Fibroblast of skin of back (primary cell): ENCODE results near the gene NTRK2.

Experiments used
- DNase-seq: peaks from one replicate; pipeline ENCODE4 v3.0.0-alpha.2; 2013

The NTRK2 gene

GRCh38 chr9:84681516-84682285 lies 12.2 kb downstream of the NTRK2 start:
- no peak for DNase-seq

DNA sequence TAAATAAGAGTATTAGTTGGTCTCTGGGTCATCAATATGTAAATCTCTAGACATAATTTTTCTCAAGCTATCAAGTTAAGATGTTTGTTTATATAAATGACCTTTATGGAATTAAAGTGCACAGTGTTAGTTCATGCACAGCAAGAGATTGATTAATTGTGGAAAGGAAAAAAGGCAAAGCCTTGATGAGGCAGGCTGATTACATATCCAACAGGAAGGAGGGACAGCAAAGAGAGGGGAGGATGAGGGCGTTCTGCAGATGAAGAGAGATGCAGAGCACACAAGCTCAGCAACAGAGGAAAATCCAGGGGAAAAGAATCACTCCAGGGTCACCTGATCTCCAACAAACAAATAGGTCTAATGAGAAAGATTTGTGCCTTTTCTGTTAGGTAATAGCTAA lies 16.5 kb downstream of the NTRK2 start:
- no peak for DNase-seq

DNA sequence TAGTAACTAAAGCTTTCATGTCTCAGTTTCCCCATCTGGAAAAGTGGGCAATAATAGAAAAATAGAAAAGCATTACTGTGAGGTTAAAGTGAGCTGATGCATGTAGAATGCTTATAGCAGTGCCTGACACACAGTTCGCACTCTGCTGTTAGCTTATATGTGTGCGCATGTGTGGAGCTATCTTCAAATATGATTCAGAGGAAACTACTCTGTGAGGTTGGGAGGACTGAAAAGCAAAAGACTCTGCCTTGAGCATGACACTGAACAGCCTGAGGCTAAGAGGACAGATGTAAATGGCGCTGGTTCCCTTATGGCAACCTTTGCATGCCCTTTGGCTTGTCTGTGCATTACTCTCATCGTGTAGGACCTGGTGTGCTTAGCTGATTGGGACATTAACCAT lies 19.4 kb downstream of the NTRK2 start:
- DNase-seq: no peak

DNA sequence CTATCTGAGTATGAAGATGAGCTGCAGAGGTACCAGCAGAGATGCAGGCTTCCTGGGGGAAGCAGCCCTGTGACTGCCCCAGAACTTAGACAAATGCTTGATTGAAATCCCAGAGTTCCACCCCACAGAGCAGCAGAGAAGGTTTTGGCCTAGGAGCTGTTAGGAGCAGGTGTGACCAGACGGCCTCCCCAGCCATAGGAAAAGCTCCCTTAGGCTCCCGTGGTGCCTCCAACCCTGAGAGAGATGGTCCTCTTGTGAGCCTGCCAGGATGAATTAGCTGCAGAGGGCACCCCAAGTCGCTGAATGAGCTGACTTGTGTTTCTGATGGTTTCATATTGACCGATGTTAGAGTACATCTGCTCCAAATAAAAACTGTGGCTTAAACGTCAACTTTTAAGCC lies 22.1 kb downstream of the NTRK2 start:
- DNase-seq: no peak

DNA sequence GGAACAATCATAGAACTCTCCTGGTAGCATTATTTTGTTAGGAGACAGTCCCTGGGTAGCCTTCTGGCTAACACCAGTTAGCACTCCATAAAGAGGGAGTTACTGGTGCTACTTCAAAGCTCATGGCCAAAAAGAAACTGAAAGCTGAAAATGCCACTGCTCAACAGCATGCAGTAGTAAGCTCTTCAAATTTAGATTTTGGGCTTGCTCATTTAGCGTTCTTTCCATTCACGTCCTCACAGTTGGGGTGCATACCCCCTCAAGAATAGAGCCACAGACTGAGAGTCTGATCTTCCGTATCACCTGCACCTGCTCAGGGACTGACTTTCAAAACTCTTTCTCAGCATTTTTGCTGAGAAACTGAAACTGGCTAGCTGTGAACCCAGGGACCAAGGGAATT lies 24.7 kb downstream of the NTRK2 start:
- DNase-seq: no peak

DNA sequence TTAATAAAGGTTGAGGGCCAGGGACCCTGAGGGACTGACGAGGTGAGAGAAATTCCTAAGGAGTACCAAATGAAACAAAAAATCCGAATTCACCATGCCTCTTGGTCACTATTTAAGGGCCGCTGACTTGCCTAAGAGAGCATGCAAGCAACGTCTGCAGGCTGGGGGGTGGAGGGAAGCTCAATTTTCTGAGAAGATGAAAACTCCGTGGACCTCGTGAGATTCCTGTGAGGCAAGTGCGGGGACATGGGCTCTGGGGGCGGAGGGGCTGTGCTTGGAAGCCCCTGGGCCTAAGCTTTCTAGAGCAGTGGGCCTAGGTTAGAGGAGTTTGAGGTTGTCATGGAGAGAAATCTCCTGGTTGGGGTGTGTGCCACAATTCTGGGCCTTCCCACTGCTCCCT lies 27.5 kb downstream of the NTRK2 start:
- DNase-seq: no peak

DNA sequence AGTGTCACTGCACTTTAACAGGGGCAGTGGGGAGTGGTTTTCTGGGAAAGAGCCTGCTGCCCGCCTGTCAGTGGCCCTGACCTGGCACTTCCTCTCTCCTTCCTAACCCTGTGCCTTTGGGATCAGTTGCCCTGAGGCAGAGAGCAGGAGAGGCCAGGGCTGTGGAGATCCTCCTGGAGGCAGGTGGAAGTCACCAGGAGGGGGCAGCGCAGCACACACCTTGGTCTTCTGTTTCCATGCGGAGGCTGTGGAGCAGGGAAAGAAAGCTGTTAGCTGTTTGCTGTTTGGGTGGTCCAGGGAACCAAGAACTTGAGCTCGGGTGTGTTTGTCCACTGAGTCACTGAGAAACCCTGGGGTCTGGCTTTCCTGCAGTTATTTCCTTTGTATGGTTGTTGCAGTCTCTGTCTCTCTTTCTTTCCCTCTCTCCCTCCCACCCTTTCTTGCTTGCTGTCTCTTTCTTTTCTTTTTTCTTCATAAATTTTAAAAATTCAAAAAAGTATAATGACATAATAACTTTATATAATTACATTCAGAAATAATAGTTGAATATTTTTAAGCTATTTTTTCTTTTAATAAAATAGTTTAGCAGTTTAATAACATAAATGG lies 28.1 kb downstream of the NTRK2 start:
- peak; percentile 91 for DNase-seq

GRCh38 chr9:84698323-84698722 lies 28.8 kb downstream of the NTRK2 start:
- no peak for DNase-seq

GRCh38 chr9:84699984-84700383 lies 30.5 kb downstream of the NTRK2 start:
- peak; percentile 85 for DNase-seq

DNA sequence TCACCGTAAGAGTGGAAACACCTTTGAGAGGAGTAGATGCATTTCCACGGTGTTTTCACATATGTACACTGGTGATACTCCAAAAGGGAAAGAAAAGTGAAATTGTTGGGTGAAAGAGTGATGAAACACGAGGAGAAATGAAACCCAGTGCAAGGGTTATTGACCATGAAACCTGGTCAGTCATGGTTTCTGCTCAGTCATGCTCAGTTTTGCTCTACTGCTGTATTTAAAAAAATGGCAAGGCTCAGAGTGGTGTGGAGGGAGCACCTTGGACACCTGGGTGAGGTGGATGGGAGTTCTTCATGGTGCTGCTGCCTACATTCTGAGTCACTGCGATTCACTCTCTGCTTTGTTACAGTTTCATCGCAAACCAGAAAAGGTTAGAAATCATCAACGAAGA lies 32.3 kb downstream of the NTRK2 start:
- no peak for DNase-seq

GRCh38 chr9:84702471-84702870 lies 32.9 kb downstream of the NTRK2 start:
- no peak for DNase-seq

DNA sequence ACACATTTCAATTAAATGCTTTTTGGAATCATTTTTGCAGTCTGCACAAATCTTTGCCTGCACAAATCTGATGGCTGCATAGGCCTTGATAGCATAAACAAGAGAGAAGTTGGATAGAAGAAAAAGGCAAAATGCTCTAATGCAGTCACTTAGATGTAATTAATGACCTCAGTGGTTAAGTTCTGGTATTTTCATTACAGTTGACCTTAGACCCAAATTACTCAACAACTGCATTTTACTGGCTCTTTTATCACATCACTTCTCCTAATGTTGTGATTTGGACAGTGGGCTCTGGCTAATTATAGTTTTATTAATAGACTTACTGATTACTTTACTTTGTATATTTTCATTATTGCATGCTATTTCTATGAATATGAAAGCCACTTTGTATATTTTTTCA lies 34.3 kb downstream of the NTRK2 start:
- DNase-seq: no peak

GRCh38 chr9:84705128-84705527 lies 35.6 kb downstream of the NTRK2 start:
- no peak for DNase-seq

- DNase-seq: no peak
Measured at GRCh38 chr9:84708400-84708799, 38.9 kb downstream of the NTRK2 start.

- DNase-seq: peak; percentile 47
Measured at GRCh38 chr9:84709056-84709455, 39.5 kb downstream of the NTRK2 start.

GRCh38 chr9:84710701-84711397 lies 41.3 kb downstream of the NTRK2 start:
- DNase-seq: no peak

DNA sequence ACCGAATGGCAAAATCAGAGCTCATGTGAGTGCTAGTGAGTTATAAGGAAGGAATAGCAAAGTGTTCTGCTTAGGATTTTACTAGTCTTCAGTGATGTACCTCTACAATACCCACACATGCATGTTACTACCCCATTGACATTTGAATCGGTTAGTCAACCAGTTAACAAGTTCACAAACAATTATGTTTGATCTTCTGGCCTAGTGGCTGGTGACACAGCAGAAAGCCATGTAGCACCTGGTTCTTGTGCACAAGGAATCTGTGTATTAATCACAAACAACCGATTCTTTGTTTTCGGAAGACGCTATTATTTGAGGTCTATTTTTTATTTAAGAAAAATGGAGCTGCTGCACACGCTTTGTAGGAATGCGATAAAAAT lies 41.9 kb downstream of the NTRK2 start:
- DNase-seq: no peak

- DNase-seq: peak; percentile 86
Measured at GRCh38 chr9:84711936-84712335, 42.4 kb downstream of the NTRK2 start.

- DNase-seq: no peak
Measured at GRCh38 chr9:84716217-84716616, 46.7 kb downstream of the NTRK2 start.

DNA sequence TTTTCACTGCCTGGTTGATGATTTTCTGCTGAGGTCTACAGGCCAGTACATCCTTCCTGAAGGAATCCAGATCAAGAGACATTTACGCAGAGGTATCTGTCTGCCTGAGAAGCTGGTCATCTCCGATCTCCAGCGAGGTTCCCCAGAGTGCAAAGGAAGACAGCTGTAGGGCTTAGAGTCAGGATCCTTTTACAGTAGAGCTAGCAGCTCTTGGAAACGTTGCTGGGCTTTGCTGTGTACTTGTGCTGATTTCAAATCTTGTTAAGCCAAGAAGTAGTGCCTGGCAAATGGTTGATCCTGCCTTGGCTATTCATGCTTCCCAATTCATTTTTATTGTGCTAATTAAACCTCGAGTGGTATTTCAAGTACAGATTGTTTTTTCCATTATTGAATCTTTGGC lies 48.9 kb downstream of the NTRK2 start:
- no peak for DNase-seq

DNA sequence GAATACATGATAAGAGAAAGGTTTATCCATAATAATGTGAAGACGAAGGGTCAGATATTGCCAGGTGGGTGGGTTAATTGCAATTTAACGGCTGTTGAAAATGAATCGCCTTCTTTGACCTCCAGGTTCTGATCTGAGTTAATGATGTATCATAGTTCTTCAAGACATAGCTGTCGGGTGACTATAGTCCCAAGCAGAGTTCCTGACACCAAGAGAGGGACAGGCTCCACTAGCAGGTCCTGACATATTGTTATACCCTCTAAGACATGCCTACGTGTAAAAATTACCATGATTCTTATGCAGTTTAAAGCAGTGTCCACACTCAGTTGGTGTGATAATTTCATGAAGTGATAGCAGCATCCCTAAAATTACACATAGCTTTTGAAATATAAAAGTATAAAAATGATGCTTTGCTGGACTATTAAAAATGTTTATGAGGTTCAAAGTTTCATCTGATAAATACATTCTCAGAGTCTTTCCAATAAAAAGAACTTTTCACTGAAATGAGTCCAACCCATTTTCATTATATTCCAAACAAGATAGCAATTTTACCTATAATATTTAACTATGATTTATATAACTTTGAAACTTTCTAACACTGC lies 53.0 kb downstream of the NTRK2 start:
- DNase-seq: no peak

DNA sequence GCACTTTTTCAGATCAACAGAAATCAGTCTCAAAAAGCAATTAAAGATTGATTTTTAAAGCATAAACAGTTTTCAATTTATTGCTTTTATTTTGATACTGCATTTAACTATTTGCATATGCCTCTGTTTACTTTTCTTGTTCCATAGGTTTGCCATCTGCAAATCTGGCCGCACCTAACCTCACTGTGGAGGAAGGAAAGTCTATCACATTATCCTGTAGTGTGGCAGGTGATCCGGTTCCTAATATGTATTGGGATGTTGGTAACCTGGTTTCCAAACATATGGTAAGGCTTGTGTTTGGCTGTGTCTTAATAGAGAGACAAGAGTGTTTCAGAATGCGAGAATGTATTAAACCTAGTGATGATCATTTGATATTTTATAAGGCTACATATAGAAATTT lies 53.9 kb downstream of the NTRK2 start:
- no peak for DNase-seq

DNA sequence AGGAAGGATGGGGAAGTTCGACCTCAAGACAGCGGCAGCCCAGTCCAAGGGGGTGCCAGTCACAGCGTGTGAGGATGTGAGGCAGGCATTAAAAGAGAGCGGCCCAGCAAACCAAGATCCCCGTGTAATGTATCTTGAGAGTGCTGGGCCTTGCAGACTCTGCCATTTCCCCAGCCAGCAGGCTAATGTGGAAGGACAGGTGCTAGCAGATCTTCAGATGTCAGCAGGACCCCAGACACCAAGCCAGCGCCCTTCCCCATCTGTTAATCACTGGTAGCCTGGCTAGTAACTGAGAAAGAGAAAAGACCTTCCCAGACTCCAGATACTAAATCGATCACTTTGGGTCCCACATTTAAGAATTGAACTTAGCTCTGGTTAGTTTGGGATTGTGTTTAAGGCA lies 62.2 kb downstream of the NTRK2 start:
- DNase-seq: no peak

GRCh38 chr9:84736081-84736480 lies 66.6 kb downstream of the NTRK2 start:
- peak; percentile 90 for DNase-seq
